ENCODE measurements around the gene PRELID3B. TPM values are rescaled to one million over a fixed set of nuclear protein-coding genes. Genes with fewer than 3 reads are reported as not detected.

The PRELID3B gene
- 10 to 100 TPM; 37.1 to 70.4 (median 44.0) TPM for total RNA-seq
- 10 to 100 TPM; 17.6 to 27.4 TPM for polyA plus RNA-seq
- total RNA-seq: 45.5 reads per million, percentile 69 among the genes with 10 or more reads in this experiment

GRCh38 chr20:59042151-59042795 is at the start of gene PRELID3B:
TSS of gene PRELID3B (minus strand) at chr20:59042786. CDS start at chr20:59042730, 56 bp downstream.
- DNase-seq (peak in 5 of 9 donors; percentile 12 to 59 (median 16)), ATAC-seq (peak; percentile 39)
- H3K27ac Mint-ChIP-seq: peak within 1 kb of the TSS; percentile 76 to 96 (median 91)
- intact Hi-C loops (cut with micrococcal nuclease): loop anchor here (1.0 to 5.0 kb wide), 11 partner anchors 10 to 1410 kb away; partner anchors contain the start of genes ATP5F1E (in 2 of the 2), NELFCD (in 2 of the 2), CTSZ (in 1 of the 2) and RAB22A (in 1 of the 2)
- H3K4me3 ChIP-seq (ENCODE audit: low read length): peak within 1 kb of the TSS; percentile 76
- H3K4me3 Mint-ChIP-seq: peak within 1 kb of the TSS; percentile 81 to 96 (median 90)
- H3K27ac ChIP-seq (ENCODE audit: low read depth, low read length): peak within 1 kb of the TSS; percentile 93
- peaks cover 33 to 52% (median 50%) of the 10 kb centered on the region in 7 donors for H3K4me1 Mint-ChIP-seq
- peaks cover 3 to 23% (median 6%) of the 10 kb centered on the region in 5 donors for H3K36me3 Mint-ChIP-seq
- ChIA-PET CTCF (interaction anchor here (1.0 kb wide), 1 partner anchor 18 kb away, joined by 3 read pairs; no protein-coding TSS in a partner anchor), POLR2A (interaction anchor here (0.6 to 4.3 kb wide), 9 partner anchors 8 to 156 kb away, joined by 3 to 58 read pairs (median 4); partner anchors contain the start of gene ATP5F1E)
- H3K9me3 Mint-ChIP-seq: no peaks in the 10 kb centered on the region
- H3K27me3 ChIP-seq (ENCODE audit: control insufficient read depth in 2 of 2, insufficient read depth in 2 of 2, low read length in 2 of 2): no peaks in the 10 kb centered on the region
- no peaks in the 10 kb centered on the region for H3K9me3 ChIP-seq (ENCODE audit: control insufficient read depth in 2 of 3, low read length in 3 of 3)
- peaks cover 7 to 11% (median 10%) of the 10 kb centered on the region in 3 experiments for H3K36me3 ChIP-seq (ENCODE audit: control insufficient read depth in 2 of 3, insufficient read depth in 3 of 3, low read length in 3 of 3)
- H3K27me3 Mint-ChIP-seq: no peaks in the 10 kb centered on the region
- peaks cover 30 to 32% of the 10 kb centered on the region in 2 donors for H3K4me1 ChIP-seq (ENCODE audit: control insufficient read depth in 2 of 2, insufficient read depth in 2 of 2, low read length in 2 of 2)

DNA sequence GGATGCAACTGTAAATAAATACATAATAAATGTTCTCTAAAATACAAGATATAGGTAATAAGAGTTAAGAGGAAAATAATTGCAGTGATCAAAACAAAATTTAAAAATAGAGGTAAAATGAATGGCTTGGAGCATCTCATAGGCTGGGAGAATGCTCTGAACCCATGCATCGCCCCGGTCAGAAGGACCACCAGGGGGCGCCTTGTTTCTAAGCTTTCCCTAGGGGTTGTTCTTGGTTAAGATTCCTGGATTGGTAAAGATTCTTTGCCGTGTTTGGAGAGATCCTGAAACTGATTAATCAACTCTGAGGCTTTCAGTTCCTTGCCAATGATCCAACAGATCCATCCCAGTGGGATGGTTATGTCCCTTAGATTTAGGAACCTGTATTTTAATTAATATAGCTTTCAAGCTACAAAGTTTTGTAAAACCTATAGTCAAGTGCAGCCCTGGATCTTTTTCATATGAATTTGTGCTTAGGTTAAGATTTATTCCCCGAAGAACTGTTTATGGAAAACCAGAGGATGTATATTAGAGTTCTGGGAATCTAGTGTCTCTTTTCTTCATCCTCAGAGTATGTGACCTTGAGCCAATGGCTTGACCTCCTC is 45.3 kb upstream of the PRELID3B start:
- ChIA-PET POLR2A (interaction anchor here (0.7 to 3.1 kb wide), 10 partner anchors 22 to 125 kb away, joined by 3 to 15 read pairs (median 5); partner anchors contain the start of gene ATP5F1E), CTCF (interaction anchor here (0.6 to 3.2 kb wide), 26 partner anchors 10 to 315 kb away, joined by 3 to 97 read pairs (median 4); no protein-coding TSS in a partner anchor)
- peak overlapping the region in 4 of 9 donors; percentile 10 to 58 (median 40) for H3K27ac Mint-ChIP-seq
- no peak overlapping the region for H3K4me3 Mint-ChIP-seq
- H3K4me3 ChIP-seq (ENCODE audit: low read length): no peak overlapping the region
- no peak overlapping the region for H3K27ac ChIP-seq (ENCODE audit: low read depth, low read length)
- no peaks in the 10 kb centered on the region for H3K9me3 Mint-ChIP-seq
- peaks cover 0 to 7% (median 5%) of the 10 kb centered on the region in 7 donors for H3K4me1 Mint-ChIP-seq
- no peaks in the 10 kb centered on the region for H3K36me3 Mint-ChIP-seq
- DNase-seq: peak; percentile 67 to 85 (median 78)
- peak; percentile 92 for ATAC-seq
- no peaks in the 10 kb centered on the region for H3K27me3 ChIP-seq (ENCODE audit: control insufficient read depth in 2 of 2, insufficient read depth in 2 of 2, low read length in 2 of 2)
- H3K27me3 Mint-ChIP-seq: peaks cover 0 to 32% (median 0%) of the 10 kb centered on the region in 5 donors
- intact Hi-C loops (cut with micrococcal nuclease): loop anchor here (1.0 to 5.0 kb wide), 10 partner anchors 34 to 315 kb away; partner anchors contain the start of gene ZNF831 (in 1 of the 2)
- H3K4me1 ChIP-seq (ENCODE audit: control insufficient read depth in 2 of 2, insufficient read depth in 2 of 2, low read length in 2 of 2): peaks cover 0 to 5% of the 10 kb centered on the region in 2 donors
- no peaks in the 10 kb centered on the region for H3K9me3 ChIP-seq (ENCODE audit: control insufficient read depth in 2 of 3, low read length in 3 of 3)
- no peaks in the 10 kb centered on the region for H3K36me3 ChIP-seq (ENCODE audit: control insufficient read depth in 2 of 3, insufficient read depth in 3 of 3, low read length in 3 of 3)

DNA sequence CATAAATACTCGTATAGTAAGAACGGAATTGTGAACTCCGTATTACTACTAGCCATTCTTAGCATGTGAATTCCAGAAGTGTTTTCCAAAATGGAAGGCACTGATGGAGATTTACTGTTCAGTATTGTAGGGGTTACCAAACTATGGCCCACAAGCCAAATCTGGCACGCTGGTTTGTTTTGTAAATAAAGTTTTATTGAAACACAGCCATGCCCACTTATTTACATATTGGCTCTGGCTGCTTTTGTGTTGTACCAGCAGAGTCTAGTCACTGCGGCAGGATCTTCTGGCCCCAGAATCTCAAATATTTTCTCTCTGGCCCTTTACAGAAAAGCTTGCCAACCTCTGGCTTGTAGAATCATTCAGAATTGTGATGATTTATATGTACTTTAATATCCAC is 44.3 kb upstream of the PRELID3B start:
- peaks cover 0 to 5% of the 10 kb centered on the region in 2 donors for H3K4me1 ChIP-seq (ENCODE audit: control insufficient read depth in 2 of 2, insufficient read depth in 2 of 2, low read length in 2 of 2)
- no peaks in the 10 kb centered on the region for H3K9me3 ChIP-seq (ENCODE audit: control insufficient read depth in 2 of 3, low read length in 3 of 3)
- H3K4me1 Mint-ChIP-seq: peaks cover 0 to 7% (median 4%) of the 10 kb centered on the region in 7 donors
- H3K27ac Mint-ChIP-seq: no peak overlapping the region
- POLR2A ChIA-PET: interaction anchor here (1.9 to 3.1 kb wide), 3 partner anchors 34 to 121 kb away, joined by 5 to 15 read pairs (median 13); partner anchors contain the start of gene ATP5F1E
- no peak overlapping the region for H3K4me3 ChIP-seq (ENCODE audit: low read length)
- H3K27me3 ChIP-seq (ENCODE audit: control insufficient read depth in 2 of 2, insufficient read depth in 2 of 2, low read length in 2 of 2): no peaks in the 10 kb centered on the region
- CTCF ChIA-PET: interaction anchor here (1.0 to 3.2 kb wide), 12 partner anchors 11 to 217 kb away, joined by 4 to 97 read pairs (median 6); no protein-coding TSS in a partner anchor
- H3K36me3 Mint-ChIP-seq: no peaks in the 10 kb centered on the region
- H3K4me3 Mint-ChIP-seq: no peak overlapping the region
- H3K36me3 ChIP-seq (ENCODE audit: control insufficient read depth in 2 of 3, insufficient read depth in 3 of 3, low read length in 3 of 3): no peaks in the 10 kb centered on the region
- no peaks in the 10 kb centered on the region for H3K9me3 Mint-ChIP-seq
- H3K27me3 Mint-ChIP-seq: peaks cover 0 to 33% (median 0%) of the 10 kb centered on the region in 5 donors
- ATAC-seq (no peak), DNase-seq (no peak)
- H3K27ac ChIP-seq (ENCODE audit: low read depth, low read length): no peak overlapping the region
- intact Hi-C loops (cut with micrococcal nuclease): loop anchor here (1.0 to 5.0 kb wide), 6 partner anchors 60 to 316 kb away; partner anchors contain the start of gene ZNF831 (in 1 of the 2)

- CTCF ChIA-PET: interaction anchor here (0.7 to 2.5 kb wide), 3 partner anchors 29 to 138 kb away, joined by 4 to 18 read pairs (median 5); no protein-coding TSS in a partner anchor
Measured at GRCh38 chr20:59084041-59084850, 41.7 kb upstream of the PRELID3B start.

DNA sequence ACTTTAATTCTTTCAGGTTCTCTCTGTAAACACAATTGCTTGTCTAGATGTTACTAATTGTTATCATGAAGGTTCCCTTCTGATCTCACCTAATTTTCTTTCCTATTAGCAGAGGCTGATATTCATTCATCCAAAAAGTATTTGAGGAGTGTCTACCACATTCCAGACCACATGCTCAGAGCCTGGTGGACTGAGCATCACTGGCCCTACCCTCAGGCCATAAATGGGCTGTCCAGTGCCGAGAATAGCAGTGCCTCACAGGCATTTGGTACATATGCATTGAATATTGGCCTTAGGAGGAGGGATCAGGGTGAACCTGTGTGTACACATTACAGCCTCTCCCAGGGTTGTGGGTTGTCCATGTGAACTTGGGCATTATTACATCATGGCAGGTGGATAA is 40.4 kb upstream of the PRELID3B start:
- Histone ChIP-seq H3K36me3 (ENCODE audit: control insufficient read depth in 2 of 3, insufficient read depth in 3 of 3, low read length in 3 of 3) (no peaks in the 10 kb centered on the region), H3K4me3 (ENCODE audit: low read length) (no peak overlapping the region), H3K27ac (ENCODE audit: low read depth, low read length) (no peak overlapping the region), H3K9me3 (ENCODE audit: control insufficient read depth in 2 of 3, low read length in 3 of 3) (no peaks in the 10 kb centered on the region), H3K4me1 (ENCODE audit: control insufficient read depth in 2 of 2, insufficient read depth in 2 of 2, low read length in 2 of 2) (peaks cover 0 to 2% of the 10 kb centered on the region in 2 donors), H3K27me3 (ENCODE audit: control insufficient read depth in 2 of 2, insufficient read depth in 2 of 2, low read length in 2 of 2) (no peaks in the 10 kb centered on the region)
- Mint-ChIP-seq H3K4me3 (no peak overlapping the region), H3K27me3 (peaks cover 4 to 38% (median 5%) of the 10 kb centered on the region in 5 donors), H3K9me3 (no peaks in the 10 kb centered on the region), H3K4me1 (peaks cover 0 to 3% (median 2%) of the 10 kb centered on the region in 7 donors), H3K36me3 (no peaks in the 10 kb centered on the region), H3K27ac (no peak overlapping the region)
- POLR2A ChIA-PET: interaction anchor here (0.9 kb wide), 1 partner anchor 194 kb away, joined by 5 read pairs; no protein-coding TSS in a partner anchor
- CTCF ChIA-PET: interaction anchor here (0.7 to 2.5 kb wide), 4 partner anchors 19 to 212 kb away, joined by 3 to 18 read pairs (median 4); no protein-coding TSS in a partner anchor
- ATAC-seq (no peak), DNase-seq (no peak)
- intact Hi-C loops (cut with micrococcal nuclease): no loop called here

More at GRCh38 chr20:59084041-59084850, 41.7 kb upstream of the PRELID3B start:
- DNase-seq (no peak), ATAC-seq (no peak)
- H3K27me3 Mint-ChIP-seq: peaks cover 0 to 40% (median 5%) of the 10 kb centered on the region in 5 donors
- no peaks in the 10 kb centered on the region for H3K36me3 Mint-ChIP-seq
- no peak overlapping the region for H3K4me3 Mint-ChIP-seq
- H3K4me1 Mint-ChIP-seq: peaks cover 0 to 7% (median 4%) of the 10 kb centered on the region in 7 donors
- H3K27ac Mint-ChIP-seq: no peak overlapping the region
- Histone ChIP-seq H3K27ac (ENCODE audit: low read depth, low read length) (no peak overlapping the region), H3K36me3 (ENCODE audit: control insufficient read depth in 2 of 3, insufficient read depth in 3 of 3, low read length in 3 of 3) (no peaks in the 10 kb centered on the region), H3K4me3 (ENCODE audit: low read length) (no peak overlapping the region), H3K27me3 (ENCODE audit: control insufficient read depth in 2 of 2, insufficient read depth in 2 of 2, low read length in 2 of 2) (no peaks in the 10 kb centered on the region), H3K4me1 (ENCODE audit: control insufficient read depth in 2 of 2, insufficient read depth in 2 of 2, low read length in 2 of 2) (peaks cover 0 to 5% of the 10 kb centered on the region in 2 donors), H3K9me3 (ENCODE audit: control insufficient read depth in 2 of 3, low read length in 3 of 3) (no peaks in the 10 kb centered on the region)
- intact Hi-C loops (cut with micrococcal nuclease): no loop called here
- H3K9me3 Mint-ChIP-seq: no peaks in the 10 kb centered on the region
- POLR2A ChIA-PET: interaction anchor here (1.5 kb wide), 1 partner anchor 122 kb away, joined by 4 read pairs; no protein-coding TSS in a partner anchor
